A549 treated with ZK216348 at 1 μM for 4 hours (cell line): ENCODE results near the gene RSRP1. TPM values are rescaled to one million over a fixed set of nuclear protein-coding genes. Genes with fewer than 3 reads are reported as not detected.

Experiments
- total RNA-seq: library from RNA; stranded (reverse); fragments of 200-300 nt; extraction: Qiagen RNA extraction; gene quantifications from 5 replicates; pipeline ENCODE4 v1.2.3, GENCODE V29; 2022; ENCODE audit warnings: low read depth

RSRP1 gene
- total RNA-seq, result 14.3 to 28.0 TPM (median 25.4 TPM) in 5 replicates

GRCh38 chr1:25247024-25247828 is at the start of gene RSRP1:
Gene RSRP1, minus strand, starts transcription at chr1:25247454. Its CDS starts 491 bp downstream, at chr1:25246963.

GRCh38 chr1:25272238-25272637 is 25.0 kb upstream of the RSRP1 start, which contains the start of gene RHD:
Gene RHD, plus strand, starts transcription at chr1:25272509. Its CDS starts 39 bp downstream, at chr1:25272548.

GRCh38 chr1:25232027-25232865 is 15.0 kb downstream of the RSRP1 start, which contains the start of gene SYF2:
Gene SYF2, minus strand, starts transcription at chr1:25232502. Its CDS starts 35 bp downstream, at chr1:25232467.

Other genes starting within 250 kb of the RSRP1 start
- 33.3 to 51.0 TPM (median 37.3 TPM) in 5 replicates for gene SYF2, start 15.0 kb downstream of the RSRP1 start, total RNA-seq
- gene RHD, start 25.1 kb upstream of the RSRP1 start, total RNA-seq, result not detected in 5 replicates
- 62.0 to 96.8 TPM (median 71.2 TPM) in 5 replicates for gene TMEM50A, start 90.9 kb upstream of the RSRP1 start, total RNA-seq
- gene RHCE, start 173.4 kb upstream of the RSRP1 start, total RNA-seq, result 0.75 TPM in 1 of 5 replicates, not detected in the others
- 8.4 to 12.9 TPM (median 9.5 TPM) in 5 replicates for gene MACO1, start 183.4 kb upstream of the RSRP1 start, total RNA-seq